GM18519 (cell line): ENCODE results near the gene TCP1.

ENCODE experiments used
- ATAC-seq: cut with Tn5 transposase; IDR thresholded peaks from one replicate; pipeline ENCODE4 v1.9.1; 2021; ENCODE audit warnings: mild to moderate bottlenecking, moderate library complexity; ENCODE audit not compliant: unreplicated experiment, low FRiP score

Gene TCP1

GRCh38 chr6:159778542-159779103 is 10.8 kb downstream of the TCP1 start:
- no peak for ATAC-seq

- ATAC-seq, result no peak
Measured at GRCh38 chr6:159778131-159778530, 11.3 kb downstream of the TCP1 start.

DNA sequence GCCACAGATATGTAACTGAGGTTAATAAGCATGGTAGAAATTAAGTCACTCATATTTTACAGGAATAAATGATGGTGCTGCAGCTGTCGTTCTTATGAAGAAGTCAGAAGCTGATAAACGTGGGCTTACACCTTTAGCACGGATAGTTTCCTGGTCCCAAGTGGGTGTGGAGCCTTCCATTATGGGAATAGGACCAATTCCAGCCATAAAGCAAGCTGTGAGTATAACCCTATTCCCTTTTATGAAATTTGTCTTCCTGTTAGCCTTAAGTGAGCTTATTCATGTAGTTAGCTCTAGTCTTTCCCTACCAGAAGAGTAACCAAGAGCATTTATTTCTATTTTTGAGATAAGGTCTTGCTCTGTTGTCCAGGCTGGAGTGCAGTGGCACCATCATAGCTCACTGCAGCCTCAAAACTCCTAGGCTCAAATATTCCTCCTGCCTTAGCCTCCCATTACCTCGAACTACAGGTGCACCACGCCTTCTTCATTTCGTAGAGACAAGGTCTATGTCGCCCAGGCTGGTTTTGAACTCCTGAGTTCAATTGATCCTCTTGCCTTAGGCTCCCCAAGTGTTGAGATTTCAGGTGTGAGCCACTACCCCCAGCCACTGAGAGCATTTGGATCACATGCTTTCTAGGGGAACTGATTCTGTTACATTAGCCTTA is 12.0 kb downstream of the TCP1 start:
- ATAC-seq, result no peak

DNA sequence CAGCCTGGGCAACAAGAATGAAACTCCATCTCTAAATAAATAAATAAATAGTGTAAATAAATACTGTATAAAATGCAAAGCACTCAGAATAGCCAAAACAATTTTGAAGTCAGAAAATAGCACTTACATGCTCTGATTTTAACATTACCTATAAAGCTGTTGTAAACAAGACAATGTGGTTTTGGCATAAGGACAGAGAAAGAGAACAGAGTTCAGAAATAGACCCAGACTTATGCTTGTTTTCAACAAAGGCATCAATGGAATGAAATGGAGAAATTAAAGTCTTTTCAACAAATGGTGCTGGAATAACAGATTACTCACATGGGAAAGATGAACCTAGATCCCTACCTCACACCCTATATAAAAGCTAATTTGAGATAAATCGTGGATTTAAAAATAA is 17.2 kb downstream of the TCP1 start:
- no peak for ATAC-seq

GRCh38 chr6:159769470-159769869 is 19.9 kb downstream of the TCP1 start:
- no peak for ATAC-seq

- ATAC-seq, result no peak
Measured at GRCh38 chr6:159766906-159767305, 22.5 kb downstream of the TCP1 start.

DNA sequence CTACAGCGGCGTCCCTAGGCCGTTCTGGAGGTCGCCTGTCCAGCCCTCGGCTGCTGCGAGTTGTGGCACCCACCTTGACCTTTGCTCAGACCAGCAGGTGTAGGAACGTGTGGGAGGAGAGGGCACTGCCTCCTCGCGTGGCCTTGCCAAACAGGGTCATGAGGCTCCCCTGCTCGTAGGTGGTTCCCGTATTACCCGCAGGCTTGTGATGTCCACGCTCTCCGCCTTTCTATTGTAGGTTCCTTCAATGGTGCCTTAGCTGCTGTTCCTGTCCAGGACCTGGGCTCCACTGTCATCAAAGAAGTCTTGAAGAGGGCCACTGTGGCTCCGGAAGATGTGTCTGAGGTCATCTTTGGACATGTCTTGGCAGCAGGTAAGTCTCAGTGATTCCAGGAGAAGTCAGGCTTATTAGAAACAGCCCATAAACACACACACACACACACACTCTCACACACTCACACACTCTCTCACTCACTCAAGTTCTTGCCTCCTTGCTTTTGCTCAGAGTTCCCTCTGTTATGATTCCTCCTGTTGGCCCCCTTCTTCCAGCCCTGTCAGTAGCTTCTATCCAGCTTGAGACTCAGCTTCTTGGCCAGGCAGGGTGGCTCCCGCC is 26.6 kb downstream of the TCP1 start:
- ATAC-seq, result no peak

DNA sequence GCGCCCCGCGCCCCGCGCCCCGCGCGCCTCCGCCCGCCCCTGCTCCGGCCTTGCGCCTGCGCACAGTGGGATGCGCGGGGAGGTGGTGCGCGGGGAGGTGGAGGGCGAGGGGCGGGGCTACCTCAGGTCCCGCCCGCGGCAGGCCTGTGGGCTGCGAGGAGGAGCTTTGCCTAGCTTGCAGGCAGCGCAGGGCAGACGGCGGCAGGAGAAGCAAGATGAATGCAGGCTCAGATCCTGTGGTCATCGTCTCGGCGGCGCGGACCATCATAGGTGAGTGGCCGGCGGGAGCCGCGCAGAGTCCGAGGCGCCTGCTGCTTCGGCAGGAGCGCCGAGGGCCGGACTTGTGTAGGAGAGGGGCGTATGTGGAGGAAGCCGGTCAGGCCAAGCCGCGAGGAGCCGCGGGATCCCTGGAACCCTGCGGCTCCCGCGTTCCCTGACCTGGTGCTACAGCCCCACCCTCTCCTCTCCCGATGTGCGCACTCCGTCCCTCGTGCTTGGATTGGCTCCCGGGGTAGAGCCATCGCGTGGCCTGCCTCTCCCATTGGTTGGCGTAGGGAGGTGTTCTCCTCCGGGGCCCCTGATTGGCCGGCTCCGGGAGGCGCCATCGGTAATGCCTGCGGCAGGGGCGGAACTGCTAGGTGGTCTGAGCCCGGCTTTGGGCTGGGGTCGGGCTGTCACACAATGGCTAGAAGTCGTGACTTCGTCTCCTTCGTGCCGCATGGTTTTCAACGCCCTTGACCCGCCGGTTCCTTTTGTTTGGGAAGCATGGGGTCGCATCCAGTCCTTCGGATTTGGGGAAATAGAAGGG is 27.3 kb downstream of the TCP1 start, which contains the start of gene ACAT2:
Gene ACAT2, plus strand, starts transcription at position 173 of the 808 bp plus-strand sequence. Its CDS starts 43 bp downstream, at position 216.
- peak; percentile 94 for ATAC-seq

DNA sequence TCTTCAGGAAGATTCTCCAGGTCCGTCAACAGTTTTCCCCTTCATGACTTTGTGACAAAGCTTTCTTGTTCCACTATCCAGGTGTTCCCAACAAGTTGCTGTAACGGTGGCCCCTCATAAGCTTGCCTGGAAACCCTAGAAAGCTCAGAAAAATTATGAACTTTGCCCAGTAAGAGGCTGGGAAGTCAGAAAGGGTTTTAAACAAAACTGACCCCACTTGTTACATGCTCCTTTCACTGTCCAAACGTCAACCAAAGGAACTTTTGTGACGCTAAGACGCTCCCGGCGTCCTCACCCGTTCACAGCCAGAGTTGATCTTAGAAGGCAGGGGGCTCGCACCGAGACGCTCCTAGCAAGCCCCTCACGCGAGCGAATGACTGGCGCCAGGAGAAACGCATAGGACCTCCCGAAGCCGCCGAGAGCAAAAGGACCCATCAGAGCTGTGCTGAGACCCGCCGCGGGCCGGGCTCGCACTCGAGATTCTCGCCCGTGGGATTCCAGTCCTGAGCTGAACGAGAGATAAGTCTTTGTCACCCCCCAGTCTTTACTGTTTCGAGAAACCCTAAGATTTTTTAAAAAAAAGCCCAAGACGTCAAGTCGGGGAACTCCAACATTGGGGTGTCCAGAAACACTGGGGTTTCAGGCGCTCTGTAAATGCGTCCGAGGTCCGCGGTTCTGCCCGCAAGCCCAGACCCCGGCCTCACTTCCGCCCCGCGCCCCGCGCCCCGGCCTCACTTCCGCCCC is 28.1 kb downstream of the TCP1 start:
- ATAC-seq, result no peak

DNA sequence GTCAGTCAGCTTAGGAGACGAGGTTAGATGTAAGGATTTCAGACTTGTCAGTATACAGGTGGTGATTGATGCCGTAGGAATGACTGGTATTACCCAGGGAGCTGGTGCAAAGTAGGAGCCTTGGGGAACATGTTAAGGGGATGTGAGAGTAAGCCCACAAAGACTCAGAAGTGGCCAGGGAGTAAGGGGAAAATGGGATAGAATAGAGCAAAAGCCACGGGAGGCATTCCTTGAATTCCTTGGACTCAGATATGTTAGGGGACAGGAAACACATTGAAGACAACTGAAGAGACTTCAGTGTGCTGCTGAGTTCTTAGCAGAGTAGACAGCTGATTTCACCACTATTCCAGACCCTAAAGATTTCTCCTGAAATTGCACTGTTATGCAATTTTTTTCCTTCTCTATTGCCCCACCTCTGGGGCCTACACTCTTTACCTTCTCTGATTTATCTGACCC is 28.8 kb downstream of the TCP1 start:
- no peak for ATAC-seq

GRCh38 chr6:159759645-159760044 is 29.8 kb downstream of the TCP1 start:
- ATAC-seq, result no peak

DNA sequence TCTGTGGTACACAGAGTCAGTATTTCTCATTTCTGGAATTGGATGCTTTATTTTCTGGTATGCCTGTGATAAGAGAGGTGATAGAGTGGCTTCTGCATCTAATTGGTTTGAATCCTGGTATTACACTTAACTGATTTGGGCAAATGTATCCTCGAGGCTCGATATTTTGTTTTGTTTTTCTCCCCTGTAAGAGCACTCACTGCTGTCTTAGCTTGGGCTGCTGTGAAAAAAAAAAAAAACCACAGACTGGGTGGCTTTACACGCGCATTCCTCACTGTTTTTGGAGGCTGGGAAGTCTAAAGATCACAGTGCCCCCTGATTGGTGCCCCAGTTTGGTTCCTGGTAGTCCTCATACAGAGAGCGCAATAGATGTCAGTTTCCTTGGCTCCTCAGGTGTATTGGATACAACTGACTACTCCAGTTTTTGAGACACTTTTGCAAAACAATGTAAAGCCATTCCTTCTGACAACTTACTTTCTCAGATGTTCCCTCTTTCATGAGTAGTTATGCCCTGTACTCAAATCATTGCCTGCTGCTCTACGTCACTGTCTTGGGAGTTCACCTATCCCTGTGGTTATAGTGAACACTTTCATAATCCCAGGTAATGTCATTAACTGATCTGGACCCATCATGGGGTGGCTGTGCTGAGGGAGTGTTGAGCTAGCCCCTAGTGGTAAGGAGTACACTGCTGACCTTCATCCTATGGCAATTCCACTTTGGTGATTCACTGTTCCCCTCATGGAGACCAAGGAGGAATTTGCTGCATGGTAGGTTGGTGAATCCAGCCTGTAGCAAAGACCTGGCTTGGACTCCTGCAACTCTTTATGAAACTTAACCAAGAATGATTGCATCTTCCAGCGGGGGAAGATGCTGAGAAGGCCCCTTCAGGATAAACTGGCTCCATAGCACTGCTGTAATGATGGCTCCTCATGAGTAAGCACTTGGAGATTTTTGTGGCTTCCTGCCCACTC is 31.1 kb downstream of the TCP1 start:
- ATAC-seq, result no peak

DNA sequence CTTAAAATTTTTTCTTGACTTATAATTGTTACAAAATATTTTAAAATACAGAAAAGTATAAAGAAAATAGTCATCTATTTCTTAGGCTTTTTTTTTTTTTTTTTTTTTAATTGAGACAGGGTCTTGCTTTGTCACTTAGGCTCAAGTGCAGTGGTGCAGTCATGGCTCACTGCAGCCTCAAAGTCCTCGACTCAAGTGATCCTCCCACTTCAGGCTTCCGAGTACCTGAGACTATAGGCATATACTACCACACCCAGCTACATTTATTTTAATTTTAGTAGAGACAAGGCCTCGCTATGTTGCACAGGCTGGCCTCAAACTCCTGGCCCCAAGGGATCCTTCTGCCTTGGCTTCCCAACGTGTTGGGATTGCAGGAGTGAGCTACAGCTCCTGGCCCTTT is 32.9 kb downstream of the TCP1 start:
- ATAC-seq, result no peak

- no peak for ATAC-seq
Measured at GRCh38 chr6:159754959-159755914, 34.2 kb downstream of the TCP1 start.

DNA sequence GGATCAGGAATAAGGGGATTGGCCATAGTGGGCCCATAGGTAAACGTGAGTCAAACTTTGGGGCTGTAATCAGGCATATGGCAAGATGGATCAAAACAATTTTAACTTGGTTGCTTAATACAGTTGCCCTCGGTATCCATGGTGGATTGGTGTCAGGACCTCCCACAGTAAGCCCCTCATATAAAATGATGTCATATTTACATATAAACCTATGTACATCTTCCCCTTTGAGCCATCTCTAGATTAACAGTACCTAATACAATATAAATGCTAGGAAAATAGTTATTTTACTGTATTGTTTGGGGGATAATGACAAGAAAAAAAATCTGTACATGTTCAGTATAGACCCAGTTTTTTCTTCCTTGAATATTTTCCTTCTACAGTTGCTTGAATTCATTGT is 35.0 kb downstream of the TCP1 start:
- ATAC-seq, result no peak

- no peak for ATAC-seq
Measured at GRCh38 chr6:159753081-159753872, 36.1 kb downstream of the TCP1 start.

DNA sequence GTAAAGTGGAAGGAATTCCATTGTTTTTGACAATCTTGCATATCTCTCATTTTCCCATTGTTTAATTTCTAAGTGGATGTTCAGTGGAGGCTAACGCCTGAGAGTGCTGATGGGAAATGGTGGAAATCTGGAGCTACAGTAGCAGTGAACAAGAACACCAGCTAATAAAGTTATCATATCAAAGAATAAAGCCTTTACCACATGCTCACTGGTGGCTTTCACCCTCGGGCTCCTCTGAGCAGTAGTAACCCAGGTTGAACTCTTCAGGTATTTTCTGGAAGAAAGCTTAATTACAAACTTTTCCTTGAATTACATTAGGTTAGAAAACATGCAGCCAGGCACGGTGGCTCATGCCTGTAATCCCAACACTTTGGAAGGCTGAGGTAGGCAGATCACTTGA is 38.0 kb downstream of the TCP1 start:
- no peak for ATAC-seq
